ENCODE measurements around the gene TMPRSS4.

- TF ChIP-seq CTCF (IDR thresholded peaks at IDR 0.05) = no peak
- no peak for TF ChIP-seq POLR2AphosphoS5 (IDR thresholded peaks at IDR 0.05)
- no peak for TF ChIP-seq POLR2A (IDR thresholded peaks at IDR 0.05)
- no peak for TF ChIP-seq EP300 (IDR thresholded peaks at IDR 0.05; ENCODE audit: low read depth)
These were observed 59.5 kb downstream of the TMPRSS4 start for GRCh38 chr11:118136341-118136740.
